ENCODE results near the gene COL26A1. TPM values are rescaled to one million over a fixed set of nuclear protein-coding genes. Genes with fewer than 3 reads are reported as not detected.
"Not testable (repeated sequence)": the region's sequence is repeated elsewhere in the genome, so short reads cannot be mapped to it uniquely, and the experiment has no call there.

Gene COL26A1
- total RNA-seq, 1 donor from 2014 or later: 3.5 TPM

DNA sequence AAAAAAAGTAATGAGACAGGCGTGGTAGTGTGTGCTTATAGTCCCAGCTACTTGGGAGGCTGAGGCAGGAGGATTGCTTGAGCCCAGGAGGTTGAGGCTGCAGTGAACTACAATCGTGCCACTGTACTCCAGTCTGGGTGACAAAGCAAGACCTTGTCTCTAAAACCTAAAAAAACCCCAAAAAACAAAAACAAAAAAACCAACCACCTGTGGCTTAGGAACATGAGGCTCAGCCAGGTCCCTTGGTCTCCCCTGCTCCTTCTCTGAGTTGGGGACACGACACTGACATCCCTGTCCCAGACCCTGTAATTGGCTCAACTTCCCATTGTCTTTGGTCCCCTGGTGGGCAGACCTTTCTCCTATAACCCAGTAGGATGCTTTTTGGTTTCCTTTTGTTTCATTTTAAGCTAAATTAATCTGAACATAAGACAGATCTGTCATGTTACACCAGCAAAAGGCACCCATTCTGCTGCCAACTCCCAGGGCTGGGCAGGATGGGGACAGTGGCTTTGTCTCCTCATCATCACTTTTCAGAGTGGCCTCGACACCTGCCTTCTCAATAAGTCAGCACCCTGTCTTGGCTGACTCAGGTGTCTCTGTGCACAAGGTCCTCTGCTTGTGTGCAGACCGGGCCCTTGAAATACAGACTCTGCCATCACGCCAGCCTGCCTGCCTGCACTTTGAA lies 192.1 kb downstream of the COL26A1 start:
- DNase-seq: no peak

- DNase-seq: no peak
Measured at GRCh38 chr7:101555269-101555920, 192.7 kb downstream of the COL26A1 start.

GRCh38 chr7:101555921-101556275 lies 193.2 kb downstream of the COL26A1 start:
- DNase-seq: no peak

DNA sequence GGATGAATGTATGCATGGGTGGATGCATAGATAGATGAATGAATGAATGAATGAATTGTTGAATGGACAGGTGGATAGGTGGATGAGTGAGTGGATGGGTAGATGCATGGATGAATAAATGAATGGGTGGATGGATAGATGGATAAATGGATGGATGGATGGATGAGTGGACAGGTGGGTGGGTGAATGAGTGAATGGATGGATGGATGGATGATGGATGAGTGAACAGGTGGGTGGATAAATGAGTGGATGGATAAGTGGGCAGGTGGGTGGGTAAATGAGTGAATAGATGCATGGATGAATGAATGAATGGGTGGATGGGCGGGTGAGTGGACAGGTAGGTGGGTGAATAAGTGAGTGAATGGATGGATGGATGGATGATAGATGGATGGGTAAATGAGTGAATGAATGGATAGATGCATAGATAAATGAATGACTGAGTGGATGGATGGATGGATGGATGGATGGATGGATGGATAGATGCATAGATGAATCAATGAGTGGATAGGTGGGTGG lies 193.8 kb downstream of the COL26A1 start:
- no peak for DNase-seq

DNA sequence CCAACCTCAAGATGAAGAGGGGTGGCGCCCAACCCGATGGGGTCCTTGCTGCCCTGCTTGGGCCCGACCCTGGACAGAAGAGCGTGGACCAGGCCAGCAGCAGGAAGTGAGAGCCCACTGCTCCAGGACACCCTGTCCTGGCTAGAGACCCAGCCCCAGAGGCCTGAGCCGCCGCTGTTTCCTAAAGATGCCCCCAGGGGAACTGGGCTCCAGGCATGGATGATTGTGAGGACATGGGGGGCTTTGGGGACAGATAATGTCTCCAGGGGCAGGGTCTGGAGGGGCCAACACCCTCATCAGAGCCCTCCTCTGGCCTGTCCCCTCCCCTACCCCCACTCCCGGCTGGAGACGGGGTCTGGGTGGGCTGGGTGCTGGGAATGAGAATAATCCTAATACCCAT lies 194.7 kb downstream of the COL26A1 start:
- DNase-seq: no peak

- no peak for DNase-seq
Measured at GRCh38 chr7:101557978-101558741, 195.5 kb downstream of the COL26A1 start.

DNA sequence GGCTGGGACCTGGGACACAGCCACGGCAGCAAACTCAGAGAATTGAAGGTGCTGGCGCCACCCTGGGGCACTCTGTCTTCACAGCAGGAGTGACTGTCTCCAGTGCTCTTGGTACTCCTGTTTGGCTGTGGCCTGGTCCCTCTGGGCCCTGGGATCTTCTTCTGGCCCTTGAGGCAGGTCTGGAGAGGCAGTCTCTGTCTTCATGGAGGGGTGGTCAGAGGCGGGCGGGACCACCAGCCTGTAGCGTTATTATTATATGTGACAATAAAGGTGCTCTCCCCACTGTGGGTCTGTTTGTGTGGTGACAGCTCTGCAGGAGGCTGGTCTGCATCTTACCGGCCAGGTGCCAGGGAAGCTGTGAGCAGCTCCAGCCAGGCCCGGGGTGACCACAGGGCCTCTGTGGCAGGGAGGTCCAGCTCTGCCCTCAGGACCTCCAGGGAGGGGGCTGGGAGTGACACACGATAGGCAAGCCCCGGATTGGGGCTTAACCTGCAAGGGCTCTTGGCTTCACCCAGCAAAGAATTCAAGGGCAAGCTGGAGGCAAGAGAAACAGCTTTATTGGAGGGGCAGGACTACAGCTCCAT lies 196.2 kb downstream of the COL26A1 start:
- no peak for DNase-seq

- no peak for DNase-seq
Measured at GRCh38 chr7:101559586-101559985, 196.9 kb downstream of the COL26A1 start.

- not testable (repeated sequence) for DNase-seq
Measured at GRCh38 chr7:101560021-101560420, 197.3 kb downstream of the COL26A1 start.

DNA sequence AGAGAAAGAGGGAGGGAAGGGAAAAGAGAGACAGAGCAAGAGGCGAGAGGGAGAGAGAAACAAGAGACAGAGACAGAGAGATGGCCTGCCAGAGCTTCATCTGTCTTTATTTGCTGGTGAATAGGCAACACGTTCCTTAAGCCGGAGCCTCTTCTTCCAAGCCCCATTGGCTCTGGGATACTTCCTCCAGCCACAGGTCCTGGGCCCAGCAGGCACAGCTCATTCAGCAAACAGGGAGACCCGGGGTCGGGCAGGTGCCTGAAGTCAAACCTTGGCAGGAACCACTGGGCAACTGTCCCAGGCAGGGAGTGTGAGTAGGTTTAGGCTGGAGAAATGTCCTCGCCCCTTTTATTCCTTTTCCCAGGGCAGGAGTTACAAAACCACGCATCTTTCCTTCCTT lies 198.2 kb downstream of the COL26A1 start:
- no peak for DNase-seq

GRCh38 chr7:101561293-101561692 lies 198.6 kb downstream of the COL26A1 start:
- not testable (repeated sequence) for DNase-seq

DNA sequence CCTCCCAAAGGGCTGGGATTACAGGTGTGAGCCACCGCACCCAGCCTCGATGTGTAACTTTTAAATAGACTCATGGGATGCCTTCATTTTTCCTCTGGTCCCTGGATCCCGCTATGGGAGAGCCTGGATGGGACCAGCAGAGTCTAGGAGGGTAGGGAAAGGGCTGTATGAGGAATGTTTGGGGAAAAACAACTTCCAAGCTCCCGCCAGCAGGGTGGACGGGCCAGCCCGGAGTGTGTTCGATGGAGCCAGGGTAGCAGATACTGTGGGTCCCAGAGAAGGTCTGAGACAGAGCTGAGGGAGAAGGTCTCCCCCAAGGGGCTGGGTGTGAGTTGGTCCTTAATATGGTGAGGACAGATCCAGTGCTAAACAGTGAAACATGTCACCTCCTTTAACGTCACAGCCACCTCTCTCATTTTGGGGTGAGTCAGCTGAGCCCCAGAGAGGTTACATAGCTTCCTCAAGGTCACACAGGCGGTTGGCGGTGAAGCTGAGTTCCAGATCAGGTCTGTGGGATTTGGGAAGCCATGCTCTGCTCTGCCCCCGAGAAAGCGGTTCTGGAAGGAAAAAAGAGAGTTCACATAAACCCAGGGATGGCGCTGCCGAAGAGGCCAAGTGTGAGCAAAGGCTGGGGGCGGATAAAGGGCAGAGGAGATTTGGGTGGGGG lies 200.0 kb downstream of the COL26A1 start:
- DNase-seq: no peak

GRCh38 chr7:101563198-101563901 lies 200.7 kb downstream of the COL26A1 start:
- no peak for DNase-seq

DNA sequence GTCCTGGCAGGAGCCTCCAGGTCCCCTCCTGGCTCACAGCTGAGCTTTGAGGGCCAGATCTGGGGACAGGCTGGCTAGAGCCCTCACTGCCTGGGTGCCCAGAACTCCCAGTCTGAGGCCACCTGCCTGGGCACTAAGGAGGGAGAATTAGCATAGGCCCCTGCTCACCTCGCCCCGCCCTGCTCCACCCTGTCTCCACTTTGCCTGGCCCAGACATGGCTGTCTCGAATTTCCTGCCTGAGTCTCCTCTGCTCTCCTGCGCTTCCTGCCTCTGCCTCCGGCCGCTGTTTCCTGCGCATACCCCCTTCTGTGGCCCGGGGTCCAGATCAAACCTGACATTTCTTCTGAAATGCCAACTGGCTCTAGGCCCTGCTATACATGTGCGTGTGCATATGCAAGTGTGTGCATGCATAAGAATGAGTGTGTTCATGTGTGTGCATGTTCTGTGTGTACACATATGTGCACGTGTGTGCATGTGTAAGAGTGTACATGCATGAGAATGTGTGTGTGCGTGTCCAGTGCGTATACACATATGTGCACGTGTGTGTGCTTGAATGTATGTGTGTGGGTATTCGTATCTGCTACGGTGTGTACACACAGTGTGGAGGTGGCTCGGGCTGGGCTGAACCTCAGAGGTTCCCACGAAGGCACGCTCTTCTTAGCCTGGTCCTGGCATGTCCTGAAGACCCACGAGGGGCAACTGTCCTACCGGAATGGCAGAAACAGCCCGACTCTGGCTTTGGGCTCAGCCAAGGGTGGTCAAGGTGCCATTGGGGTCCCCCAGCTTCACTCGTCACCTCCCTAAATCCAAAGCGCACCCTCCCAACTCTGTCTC lies 201.5 kb downstream of the COL26A1 start:
- DNase-seq: no peak

DNA sequence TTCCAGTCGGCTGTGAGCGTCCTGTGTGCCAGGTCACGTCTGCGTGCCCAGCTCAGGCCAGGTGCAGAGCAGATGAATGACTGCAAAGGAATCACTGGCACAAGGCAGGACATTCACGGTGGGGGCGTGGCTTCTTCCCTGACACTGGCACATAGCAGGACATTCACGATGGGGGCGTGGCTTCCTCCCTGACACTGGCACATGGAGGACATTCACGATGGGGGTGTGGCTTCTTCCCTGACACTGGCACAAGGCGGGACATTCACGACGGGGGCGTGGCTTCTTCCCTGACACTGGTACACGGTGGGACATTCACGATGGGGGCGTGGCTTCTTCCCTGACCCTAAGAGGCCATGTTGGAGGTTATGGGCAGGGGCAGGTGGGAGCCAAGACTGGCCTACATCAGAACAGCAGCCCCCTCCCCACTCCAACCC lies 202.1 kb downstream of the COL26A1 start:
- no peak for DNase-seq

DNA sequence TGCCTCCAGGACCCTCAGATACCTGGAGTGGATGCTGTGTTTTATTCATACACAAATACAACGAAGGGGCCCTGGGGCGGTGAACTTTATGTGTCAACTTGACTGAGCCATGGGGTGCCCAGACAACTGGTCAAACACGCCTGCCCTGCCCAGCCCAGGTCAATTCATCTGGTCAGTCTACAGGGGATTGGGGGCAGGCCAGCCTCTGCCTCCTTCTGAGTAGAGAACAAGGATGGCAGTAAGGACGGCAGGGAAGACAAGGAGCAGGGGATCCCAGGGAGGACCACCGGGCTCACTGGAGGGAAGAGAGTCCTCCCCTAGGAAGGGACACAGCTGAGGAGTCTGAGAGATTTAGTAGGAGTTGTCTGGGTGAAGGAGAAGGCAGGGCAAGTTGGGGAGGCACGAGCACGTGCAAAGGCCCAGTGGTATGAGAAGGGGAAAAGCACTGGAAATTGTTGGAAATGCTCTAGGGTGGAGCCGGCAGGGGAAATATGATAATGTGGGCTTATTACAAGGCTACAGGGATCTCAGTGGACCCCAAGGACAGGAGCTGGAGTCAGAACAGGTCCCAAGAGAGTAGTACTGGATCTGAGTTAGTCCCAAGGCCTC lies 203.0 kb downstream of the COL26A1 start:
- DNase-seq: no peak

DNA sequence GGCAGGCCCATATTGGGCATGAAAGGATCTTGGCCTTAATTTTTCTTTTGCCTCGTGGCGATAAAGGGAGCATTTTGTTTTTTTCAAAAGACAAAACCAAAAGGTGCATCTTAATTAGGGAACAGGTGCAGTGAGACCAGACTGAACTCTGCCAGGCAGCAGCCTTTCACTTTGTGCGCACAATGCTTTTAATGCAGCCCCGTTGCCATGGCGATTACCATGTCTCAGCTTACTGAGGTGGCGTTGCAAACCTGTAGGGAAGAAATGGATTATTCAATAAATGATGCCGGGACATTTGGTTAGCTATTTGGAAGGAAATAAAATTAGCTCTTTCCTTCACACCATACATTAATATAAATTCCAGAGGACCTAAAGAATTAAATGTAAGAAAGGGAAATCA lies 204.6 kb downstream of the COL26A1 start:
- no peak for DNase-seq

DNA sequence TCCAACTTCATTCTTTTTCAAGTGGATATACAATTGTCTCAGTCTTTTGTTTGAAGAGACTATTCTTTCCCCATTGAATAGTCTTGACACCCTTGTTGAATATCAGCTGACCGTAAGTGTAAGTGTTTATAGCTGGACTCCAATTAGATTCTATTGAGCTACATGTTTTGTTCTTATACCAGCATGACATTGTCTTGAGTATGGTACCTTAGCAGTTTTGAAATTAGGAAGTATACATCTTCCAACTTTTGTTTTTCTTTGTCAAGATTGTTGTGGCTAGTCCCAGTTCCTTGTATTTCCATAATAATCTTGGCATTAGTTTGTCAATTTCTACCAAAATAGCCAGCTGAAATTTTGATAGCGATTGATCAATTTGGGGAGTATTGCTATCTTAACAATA lies 209.5 kb downstream of the COL26A1 start:
- no peak for DNase-seq

DNA sequence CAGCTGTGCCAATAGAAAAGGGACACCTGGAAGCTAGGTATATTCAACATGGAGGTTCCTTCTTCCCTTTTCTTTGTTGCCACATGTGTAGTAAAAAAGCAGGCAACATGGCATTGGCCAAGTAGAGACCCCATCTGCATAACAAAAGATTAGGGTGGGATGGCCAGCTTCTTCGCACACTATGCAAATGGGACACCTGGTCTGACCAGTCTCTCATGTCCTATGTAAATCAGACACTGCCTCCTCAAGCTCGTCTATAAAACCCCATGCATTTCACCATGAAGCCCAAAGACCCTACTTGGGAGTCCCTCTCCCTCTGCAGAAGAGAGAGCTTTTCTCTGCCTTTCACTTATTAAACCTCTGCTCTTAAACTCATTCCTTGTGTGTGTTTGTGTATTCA lies 212.5 kb downstream of the COL26A1 start:
- DNase-seq: no peak

DNA sequence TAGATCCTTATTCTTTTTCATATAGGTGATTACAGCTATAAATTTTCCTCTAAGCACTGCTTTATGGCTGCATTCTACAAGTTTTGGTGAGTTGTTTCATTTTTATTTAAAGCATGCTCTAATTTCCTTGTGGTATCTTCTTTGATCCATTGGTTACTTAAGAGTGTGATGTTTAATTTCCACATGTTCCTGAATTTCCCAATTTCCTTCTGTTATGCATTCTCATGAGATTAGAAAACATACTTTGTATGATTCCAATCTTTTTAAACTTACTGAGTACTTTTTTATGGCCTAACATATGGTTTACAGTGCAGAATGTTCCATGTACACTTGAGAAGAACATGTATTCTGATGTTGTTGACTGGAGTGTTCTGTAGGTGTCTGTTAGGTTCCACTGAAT lies 213.0 kb downstream of the COL26A1 start:
- peak; percentile 36 for DNase-seq

All from skin of body (tissue), 2 donors.